ENCODE results near the gene MAPK6. TPM values are rescaled to one million over a fixed set of nuclear protein-coding genes. Genes with fewer than 3 reads are reported as not detected.

Gene MAPK6
- total RNA-seq, 1 donor from 2014 or later, result 41.5 TPM

DNA sequence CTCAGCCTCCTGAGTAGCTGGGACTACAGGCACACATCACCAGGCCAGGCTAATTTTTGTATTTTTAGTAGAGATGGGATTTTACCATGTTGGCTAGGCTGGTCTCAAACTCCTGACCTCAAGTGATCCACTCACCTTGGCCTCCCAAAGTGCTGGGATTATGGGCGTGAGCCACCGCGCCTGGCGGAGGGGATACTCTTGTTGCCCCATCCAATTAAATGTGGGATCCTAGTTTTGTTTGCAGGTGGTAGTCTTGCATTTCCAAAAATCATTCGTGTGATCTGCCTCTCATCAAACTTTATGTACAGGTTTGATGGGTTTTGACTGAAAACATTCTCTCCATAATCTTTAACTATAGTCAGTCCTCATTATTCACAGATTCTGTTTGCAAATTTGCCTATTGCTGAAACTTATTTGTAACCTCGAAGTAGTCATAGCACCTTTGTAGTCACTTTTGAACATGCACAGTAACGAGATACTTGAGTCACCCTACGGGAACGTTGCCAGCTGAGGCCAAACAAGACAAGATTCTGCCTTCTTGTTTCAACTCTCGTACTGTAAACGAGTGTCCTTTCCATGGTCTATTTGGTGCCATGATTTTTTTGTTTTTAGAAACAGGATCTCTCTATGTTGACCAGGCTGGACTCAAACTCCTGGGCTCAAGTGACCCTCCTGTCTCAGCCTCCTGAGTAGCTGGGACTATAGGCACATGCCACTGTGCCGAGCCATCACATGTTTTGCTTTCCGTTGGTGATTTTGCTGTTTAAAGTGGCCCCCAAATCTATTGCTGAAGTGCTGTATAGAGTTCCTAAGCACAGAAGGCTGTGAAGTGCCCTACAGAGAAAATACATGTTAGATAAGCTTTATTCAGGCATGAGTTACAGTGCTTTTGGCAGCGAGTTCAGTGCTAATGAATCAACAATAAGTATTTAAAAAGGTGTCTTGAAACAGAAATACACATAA, 8.1 kb upstream of the MAPK6 start:
- DNase-seq, result peak; percentile 76

DNA sequence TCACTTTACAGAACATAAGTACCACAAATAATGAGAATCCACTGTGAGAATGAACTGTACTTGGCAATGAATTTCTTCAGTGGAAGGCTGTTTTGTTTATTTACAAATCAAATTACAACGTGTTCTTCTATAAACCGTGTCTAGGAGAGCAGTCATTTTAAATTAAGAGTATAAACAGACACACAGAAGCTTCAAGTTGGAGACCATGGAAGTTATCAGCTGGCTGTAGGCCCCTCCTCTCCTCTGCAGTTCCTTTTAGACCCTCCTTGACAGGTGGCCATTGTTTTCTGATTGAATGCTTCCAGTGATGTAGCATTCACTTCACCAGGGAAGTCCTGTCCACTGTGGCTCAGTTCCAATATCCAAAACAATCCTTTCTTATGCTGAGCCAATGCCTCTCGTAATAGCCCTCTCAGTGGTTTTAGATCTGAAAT, 7.3 kb upstream of the MAPK6 start:
- peak; percentile 84 for DNase-seq

DNA sequence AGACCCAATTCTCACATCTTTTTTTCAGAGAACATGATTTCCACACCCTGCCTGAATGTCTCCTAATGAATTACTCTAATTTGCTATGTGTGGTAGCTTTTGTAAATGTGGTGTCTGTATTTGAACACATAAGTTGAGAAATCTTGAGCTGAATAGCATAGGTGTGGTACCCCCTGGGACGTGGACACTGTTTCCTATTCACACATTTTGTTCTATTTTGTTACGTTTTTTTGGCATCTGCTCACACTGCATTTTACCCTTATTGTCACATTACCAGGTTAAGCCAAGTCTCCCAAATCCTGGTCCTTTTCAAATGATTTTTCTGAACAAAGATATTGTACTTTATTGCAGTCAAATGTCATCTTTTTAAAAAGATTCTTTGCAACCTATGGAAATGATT, 6.8 kb upstream of the MAPK6 start:
- no peak for DNase-seq

DNA sequence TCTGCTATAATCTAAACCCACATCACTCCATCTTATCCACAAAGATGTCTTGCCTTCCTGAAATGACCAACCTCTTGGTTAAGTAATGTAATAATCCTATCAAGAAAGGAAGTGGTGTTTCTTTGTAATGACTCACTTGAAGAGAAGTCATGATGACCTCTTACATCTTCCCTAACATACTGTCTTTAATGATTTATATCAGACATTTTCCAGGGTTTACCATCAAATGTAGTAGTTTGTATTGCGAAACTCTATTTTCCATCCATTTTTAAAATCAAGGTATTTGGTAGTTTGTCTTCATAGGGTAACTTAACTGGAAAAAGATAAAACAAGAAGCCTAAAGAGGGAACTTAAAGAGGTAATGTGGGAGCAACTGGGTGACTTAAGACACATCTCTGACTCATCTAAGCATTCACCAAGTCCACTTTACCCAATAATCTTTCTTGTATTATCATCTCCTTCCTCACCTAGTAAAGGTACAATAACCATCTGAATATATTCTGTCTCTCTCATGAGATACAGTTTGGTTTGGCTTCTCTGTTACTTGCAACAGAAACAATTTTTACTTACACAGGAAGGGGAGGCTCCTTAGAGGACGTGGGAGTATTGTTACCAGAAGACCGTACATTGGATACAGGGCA, 5.7 kb upstream of the MAPK6 start:
- DNase-seq, result peak; percentile 47

DNA sequence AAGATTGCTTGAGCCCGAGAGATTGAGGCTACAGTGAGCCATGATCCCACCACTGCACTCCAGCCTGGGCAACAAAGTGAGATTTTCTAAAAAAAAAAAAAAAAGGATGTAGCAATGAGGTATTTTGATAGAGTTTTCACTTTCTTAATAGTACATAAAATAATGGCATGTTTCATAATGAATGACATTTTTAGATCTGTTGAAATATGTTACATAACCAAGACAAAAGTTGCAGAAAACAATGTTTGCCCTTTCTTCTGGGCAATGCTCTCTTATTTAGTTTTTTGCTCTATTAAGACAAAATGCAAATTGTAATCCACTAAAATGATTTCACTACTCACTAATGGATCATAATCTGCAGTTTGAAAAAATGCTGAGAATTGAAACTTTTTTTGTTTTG, 4.4 kb upstream of the MAPK6 start:
- DNase-seq, result no peak

DNA sequence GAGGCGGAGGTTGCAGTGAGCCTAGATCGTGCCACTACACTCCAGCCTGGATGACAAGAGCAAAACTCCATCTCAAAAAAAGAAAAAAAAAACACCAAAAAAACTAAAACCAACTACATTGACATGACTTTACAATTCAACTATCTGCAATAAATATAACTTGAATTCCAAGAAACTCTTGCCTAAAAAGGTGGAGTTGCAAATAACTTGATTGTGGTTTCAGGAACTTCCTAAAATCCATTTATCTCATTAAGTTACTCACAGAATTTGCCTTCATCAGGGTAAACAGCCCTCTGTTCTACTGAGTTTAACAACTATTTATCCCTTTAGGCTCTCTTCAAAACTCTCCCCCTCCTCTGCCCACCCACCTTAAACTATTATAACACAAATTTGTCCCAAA, 2.7 kb upstream of the MAPK6 start:
- DNase-seq, result no peak

DNA sequence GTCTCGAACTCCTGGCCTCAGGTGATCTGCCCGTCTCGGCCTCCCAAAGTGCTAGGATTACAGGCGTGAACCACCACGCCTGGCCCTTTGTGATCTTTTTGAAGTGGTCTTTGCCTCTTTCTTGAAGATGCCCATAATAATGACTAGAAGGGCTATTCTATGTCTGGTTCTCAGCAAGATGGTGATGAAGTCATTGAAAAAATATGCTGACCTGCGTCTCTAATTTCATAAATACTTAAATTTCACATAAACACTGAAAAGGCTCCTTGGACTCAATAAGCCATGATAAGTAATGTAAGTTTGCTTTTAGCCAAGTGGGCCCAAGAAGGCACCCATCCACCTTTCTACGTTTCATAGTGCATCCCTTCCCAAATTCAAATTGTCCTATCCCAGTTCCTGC, 775 bp upstream of the MAPK6 start:
- DNase-seq, result no peak

DNA sequence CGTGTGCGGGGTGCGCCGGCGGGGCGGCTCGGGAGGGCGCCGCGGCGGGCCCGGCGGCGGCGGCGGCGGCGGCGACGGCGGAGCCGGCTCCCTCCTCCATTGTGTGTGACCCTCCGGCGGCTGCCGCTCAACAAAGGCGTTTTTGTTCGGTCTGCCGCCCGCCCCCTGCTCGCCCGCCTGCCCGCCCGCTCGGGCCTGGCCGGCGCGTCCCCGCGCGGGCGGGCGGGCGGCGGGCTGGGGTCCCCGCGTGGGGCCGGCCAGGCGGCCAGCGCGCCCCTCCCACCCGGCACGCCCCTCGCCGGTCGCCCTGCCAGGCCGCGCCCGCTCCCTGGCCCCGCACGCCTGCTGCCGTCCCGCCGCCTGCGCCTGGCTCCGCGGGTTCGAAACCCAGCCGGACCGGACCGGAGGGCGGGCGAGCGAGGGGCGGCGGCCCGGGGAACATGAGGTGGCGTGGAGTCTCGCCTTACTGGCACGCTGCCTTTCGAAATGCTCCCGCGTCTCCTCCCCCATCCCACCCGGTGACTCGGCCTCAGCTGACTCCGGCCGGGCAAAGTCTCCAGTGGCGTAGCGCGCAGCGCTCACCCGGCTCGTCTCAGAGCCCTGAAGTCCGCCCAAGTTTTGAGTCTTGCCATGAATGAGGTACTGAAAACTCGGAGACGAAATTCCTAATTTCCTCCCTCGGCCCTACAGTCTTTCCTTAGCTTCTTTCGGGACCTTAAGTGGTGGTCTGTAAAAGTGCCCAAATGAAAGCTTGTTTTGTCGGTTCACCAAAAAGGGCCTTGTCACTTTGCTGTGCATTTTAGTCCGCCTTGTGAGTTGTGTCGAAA, 588 bp downstream of the MAPK6 start:
- peak; percentile 87 for DNase-seq

DNA sequence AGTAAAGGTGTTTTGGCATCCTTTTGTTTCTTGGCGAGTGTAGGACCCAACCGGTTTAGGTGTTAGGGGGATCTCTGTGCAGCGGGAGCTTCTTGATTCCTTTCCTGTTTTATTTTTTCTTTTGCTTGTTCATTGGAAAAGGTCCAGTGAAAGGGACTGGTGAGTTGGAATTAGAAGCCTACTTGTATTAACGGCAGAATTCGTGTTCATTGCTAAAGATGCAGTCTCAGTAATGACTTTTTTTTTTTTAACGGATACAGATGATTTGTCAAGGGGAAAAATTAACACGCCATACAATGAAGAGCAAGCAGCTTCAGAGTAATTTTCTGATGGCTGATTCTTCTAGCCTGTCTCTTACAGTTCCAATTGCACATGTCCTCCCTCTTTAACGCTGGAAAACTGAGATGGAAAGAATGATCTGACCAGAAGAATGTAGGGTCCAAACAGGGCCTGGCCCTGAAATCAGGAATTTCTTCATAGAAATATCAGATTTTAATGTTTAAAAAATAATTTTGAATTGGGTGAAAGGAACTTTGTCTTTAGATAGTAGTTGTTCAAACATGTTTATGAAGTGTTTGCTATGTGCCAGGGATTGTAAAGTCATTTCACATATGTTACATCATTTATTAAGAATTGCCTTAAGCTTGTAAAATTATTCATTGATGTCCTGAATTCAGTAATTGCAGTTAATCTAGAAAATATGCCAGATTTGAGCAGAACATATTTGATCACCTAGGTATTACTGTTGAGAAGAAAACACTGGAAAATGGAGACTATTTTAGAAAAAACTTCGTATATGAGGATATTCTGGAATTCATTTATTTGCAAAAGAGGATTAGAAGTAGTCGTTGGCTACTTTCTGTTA, 1.4 kb downstream of the MAPK6 start:
- DNase-seq, result peak; percentile 43

DNA sequence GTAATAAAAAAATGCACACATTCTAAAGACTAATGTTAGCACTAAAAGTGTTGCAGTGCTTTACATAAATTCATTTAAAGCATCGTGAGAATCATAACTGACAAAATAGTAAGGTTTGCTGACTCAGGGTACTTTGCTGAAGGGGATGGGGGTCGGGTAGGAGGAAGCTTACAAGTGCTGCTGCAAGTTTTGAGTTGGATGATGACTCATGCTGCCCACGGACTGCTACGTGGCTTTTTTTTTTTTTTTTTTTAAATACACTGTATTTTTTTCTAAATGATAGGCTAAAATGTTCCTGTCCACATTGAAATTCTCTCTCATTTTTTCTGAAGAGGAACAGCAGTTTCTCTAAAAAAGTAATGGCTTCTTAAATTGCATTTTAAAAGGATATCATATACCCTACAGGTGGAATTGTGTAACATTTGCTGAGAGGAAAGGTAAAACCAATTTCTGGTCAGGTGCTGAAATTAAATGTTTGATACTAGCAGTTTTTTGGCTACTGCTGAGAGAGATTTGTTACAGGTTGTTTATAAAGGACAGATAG, 2.2 kb downstream of the MAPK6 start:
- peak; percentile 93 for DNase-seq

DNA sequence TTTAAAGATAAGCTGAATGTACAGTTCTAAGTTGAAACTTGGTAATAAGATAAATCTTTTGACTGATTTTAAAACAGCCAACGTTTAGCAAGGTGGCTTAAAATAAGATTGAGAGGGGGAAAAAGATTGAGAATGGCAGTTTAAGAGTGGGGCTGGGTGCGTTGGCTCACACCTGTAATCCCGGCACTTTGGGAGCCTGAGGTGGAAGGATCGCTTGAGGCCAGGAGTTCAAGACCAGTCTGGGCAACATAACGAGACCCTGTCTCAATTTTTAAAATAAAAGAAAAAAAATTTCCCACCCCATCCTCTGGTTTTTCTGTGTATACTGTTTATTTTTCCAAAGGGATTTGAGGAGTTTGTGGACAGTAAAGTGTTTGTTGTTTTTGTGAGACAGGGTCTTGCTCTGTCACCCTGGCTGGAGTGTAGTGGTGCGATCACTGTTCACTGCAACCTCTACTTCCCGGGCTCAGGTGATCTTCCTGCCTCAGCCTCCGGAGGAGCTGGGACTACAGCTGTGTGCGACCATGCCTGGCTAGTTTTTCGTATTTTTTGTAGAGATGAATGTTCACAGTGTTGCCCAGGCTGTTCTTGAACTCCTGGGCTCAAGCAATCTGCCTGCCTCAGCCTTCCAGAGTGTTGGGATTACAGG, 3.0 kb downstream of the MAPK6 start:
- no peak for DNase-seq

DNA sequence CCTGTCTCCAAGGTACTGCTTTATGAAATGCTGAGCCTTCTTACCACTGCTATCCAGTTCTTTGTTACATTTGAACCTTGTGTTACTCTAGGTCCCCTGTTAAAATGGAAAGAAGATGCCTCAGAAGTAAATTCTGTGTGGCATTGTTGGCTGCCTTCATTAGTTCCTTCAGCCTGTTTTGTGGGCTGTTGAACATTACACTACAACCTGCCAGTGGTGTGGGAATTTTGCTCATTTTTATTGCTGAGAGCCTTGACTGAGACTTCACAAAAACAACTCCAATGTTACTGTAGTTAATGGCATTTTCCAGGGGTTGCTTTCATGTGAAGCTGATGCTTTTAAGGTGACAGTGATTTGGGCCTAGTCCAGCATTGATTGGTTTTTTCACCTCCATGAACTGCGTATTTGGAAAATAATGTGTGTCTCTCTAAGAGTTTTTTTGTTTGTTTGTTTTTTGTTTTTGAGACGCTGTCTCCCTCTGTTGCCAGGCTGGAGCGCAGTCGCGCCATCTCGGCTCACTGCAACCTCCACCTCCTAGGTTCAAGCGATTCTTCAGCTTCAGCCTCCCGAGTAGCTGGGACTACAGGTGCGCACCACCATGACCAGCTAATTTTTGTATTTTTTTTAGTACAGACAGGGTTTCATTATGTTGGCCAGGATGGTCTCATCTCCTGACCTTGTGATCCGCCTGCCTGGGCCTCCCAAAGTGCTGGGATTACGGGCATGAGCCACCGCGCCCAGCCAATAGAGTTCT, 4.3 kb downstream of the MAPK6 start:
- peak; percentile 19 for DNase-seq

DNA sequence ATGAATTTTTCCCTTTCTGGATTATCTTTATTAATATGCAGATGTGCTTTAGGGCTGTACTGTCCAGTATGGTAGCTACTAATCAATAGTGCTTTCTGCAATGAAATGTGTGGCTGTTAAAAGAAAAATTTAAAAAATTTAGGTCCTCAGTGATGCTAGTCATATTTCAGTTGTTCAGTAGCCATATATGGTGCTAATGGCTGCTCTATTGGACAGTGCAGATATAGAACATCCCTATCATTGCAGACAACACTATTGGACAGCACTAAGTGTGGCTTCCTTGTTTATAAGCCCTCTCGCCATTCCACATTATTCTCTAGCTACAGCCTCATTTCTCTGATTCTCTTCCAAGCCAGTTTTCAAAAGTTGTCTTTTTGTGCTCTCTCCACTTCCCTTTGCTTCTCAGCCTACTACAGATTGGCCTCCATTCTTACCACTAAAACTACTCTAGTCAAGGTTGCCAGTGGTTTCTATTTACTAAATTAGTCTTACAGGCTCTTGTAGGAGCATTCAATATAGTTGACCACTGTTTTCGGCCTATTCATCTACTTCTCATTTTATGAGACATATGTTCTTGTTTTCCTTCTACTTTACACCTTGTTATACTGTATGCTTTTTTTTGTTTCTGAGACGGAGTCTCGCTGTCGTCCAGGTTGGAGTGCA, 9.5 kb downstream of the MAPK6 start:
- DNase-seq, result no peak

DNA sequence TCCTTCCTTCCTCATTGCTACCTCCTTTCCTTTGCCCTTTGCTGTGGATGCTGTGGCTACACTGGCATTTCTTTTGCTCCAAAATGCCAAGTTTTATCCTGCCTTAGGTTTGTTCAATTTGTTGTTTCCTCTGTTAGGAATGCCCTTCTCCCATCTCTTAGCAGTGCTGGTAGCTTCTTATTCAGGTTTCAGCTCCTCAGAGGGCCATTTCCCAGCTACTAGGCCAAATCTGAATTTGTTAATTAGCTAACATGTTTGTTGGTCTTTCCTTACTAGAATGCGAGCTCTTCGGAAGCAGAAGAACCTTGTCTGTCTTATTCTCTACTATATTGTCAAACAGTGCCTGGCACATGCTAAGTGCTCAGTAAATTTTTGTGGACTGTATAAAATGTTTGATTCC, 11.0 kb downstream of the MAPK6 start:
- no peak for DNase-seq

DNA sequence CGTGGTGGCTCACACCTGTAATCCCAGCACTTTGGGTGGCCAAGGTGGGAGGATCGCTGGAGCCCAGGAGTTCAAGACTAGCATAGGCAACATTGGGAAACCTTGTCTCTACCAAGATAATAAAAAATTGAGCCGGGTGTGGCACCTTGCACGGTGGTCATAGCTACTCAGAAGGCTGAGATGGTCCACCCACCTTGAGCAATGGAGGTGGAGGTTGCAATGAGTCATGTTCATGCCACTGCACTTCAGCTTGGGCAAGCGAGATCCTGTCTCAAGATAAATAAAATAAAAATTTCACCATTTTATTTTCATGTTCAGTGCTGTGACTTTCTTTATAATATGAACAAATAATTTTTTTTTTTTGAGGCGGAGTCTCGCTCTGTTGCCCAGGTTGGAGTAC, 12.5 kb downstream of the MAPK6 start:
- DNase-seq, result no peak

DNA sequence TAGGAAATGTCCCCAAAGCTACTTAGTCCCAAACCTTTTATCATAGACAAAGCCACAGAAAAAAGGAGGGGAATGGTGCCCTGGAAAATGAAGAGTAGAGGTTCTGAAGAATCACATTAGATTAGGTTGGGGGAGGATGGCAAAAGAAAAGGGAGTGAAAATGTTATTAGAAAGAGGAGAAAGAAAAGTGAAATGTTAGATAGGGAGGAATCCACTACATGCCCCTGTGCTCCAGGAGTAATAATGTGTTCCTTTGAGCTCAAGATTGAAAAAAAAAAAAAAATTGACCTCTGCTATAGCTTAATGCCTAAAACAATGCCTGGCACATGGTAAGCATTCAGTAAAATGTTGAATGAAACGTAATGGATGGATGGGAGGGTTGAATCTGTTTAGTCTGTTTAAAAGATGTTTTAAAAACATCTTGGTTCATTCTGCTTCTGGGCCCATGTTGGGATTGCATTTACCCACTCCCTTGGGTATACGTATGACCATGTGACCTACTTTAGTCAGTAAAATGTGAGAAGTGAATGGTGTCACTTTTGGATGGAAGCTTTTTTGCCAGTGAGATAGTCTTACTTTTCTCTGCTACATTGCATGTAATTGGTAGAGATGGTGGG, 19.0 kb downstream of the MAPK6 start:
- no peak for DNase-seq

DNA sequence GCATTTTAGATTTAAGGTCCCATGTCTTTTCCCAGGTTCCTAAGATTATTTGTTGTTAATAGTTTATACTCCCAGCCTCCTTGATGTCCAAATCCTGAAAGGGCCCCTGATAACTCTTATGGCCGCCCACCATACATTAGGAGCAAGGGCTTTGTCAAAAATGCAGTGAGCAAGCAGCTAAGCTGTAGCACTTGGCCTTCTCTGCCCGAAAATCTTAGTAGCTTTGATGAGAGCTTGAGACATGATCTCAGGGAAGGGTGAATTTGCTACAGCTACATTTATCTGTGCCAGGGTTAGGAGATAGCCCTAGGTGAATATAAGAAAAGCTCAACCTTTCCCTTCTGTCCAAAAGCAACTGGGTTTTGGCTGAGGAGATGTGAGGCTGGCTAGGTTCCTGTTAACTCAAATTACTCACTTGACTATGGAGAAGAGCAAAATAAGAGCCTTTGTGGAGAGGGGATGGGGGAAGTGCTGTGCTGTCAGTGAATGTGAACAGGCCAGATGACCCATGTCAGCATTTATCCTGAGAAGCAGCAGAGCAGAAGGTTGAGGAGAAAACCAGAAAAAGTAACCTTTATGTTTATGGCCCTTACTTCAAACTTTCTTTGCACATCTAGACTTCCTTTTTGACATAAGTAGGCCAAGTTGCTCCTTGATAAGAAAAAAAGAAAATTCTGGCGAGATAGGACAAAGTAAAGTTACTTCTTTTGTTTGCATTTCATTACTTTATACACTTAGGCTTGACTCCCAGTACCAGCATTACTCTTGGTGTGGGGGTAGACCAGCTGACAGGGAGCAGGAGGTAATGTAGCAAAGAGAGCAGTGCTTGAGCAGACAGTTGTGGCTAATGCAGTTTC, 21.1 kb downstream of the MAPK6 start:
- DNase-seq, result no peak

DNA sequence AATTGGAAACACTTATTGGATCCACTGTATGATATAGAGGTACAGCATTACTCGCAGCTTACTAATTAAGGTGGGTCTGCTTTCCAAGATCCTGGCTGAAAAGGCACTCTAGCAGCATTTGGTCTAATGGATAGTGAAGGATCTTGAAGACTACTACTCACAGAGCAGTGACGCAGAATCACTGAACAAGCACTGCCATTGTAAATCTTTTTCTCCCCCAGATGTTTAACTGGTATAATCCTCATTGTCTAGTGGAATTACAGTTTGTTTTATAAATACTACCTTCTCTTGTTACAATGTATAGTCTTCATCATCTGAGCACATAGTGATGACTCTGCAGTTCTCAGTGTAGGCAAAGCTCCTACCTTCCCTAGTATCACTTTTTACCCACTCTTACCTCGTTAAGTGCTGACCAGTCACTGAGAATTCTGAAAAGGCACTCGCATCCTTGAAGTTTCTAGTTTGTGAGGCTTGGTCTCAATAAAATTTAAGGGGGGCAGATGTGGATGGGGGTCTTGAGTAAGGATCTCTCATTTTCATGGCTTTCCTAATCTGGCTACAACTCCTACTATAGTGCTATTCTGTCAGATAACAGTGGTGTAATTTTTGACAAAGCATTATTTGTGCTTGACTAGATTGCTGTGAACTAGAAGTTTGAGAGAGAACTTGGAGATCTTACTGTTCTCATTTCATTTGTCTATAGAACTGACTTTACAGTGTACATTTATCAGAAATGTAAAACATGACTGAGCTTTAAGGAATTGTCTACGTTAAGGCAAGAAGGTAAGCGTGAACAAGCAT, 23.2 kb downstream of the MAPK6 start:
- no peak for DNase-seq

All from dermis blood vessel endothelial cell (primary cell).